HEK293 (cell line): ENCODE measurements around the gene TOMM6.

Experiments used
- CTCF ChIA-PET: fragments of 350-600 bp; formaldehyde crosslinking; extraction: SDS; loops from one replicate; lab custom pipeline; 2021; ENCODE audit warnings: antibody characterized with exemption; lab: Yijun Ruan, JAX
- POLR2A ChIA-PET: fragments of 300-600 bp; formaldehyde crosslinking; extraction: SDS; loops from one replicate; lab custom pipeline; 2020; ENCODE audit warnings: antibody characterized with exemption, inconsistent platforms; lab: Yijun Ruan, JAX
- H3K27ac ChIP-seq: fragments of 200-500 bp; sonication (Bioruptor generic); 2 replicates; pipeline ENCODE4 v1.5.1; 2014; ENCODE audit warnings: low read depth, low read length, control low read depth, inconsistent platforms; ENCODE audit errors: extremely low read depth
- H3K36me3 ChIP-seq, 2 experiments: fragments of 200-500 bp in 1 of 2; sonication (Bioruptor generic) in 1 of 2; 1 replicate in 1 of 2; 2 replicates in 1 of 2; pipeline ENCODE4 v1.5.1; 2014 to 2017; ENCODE audit warnings: inconsistent platforms in 2 of 2, low read length in 2 of 2; ENCODE audit not compliant: control insufficient read depth in 2 of 2, insufficient read depth in 1 of 2
- H3K4me1 ChIP-seq: fragments of 200-500 bp; sonication (Bioruptor generic); 2 replicates; pipeline ENCODE4 v1.5.1; 2014; ENCODE audit warnings: mild to moderate bottlenecking, low read length, inconsistent platforms; ENCODE audit not compliant: control insufficient read depth, insufficient read depth
- H3K4me3 ChIP-seq: 2 replicates; pipeline ENCODE4 v1.5.1; 2011; ENCODE audit warnings: low read depth, mild to moderate bottlenecking, control low read depth, low read length, moderate library complexity
- H3K9me3 ChIP-seq: fragments of 200-500 bp; sonication (Bioruptor generic); 2 replicates; pipeline ENCODE4 v1.5.1; 2014; ENCODE audit warnings: low read depth, low read length, inconsistent platforms; ENCODE audit not compliant: control insufficient read depth, insufficient read depth
- GLIS2 ChIP-seq: fragments of 450-650 bp; formaldehyde crosslinking; IDR thresholded peaks from 2 replicates; pipeline ENCODE4 v1.5.1; 2016; ENCODE audit warnings: missing biosample characterization, missing genetic modification characterization
- HOXD13 ChIP-seq: sonication (generic); formaldehyde crosslinking; IDR thresholded peaks from 2 replicates; pipeline ENCODE4 v1.8.0; 2022; ENCODE audit warnings: missing genetic modification reagents, borderline replicate concordance
- KLF9 ChIP-seq: fragments of 450-650 bp; formaldehyde crosslinking; IDR thresholded peaks from 2 replicates; pipeline ENCODE4 v1.5.1; 2016; ENCODE audit warnings: missing biosample characterization, missing genetic modification characterization, low read depth
- PATZ1 ChIP-seq: fragments of 450-650 bp; formaldehyde crosslinking; IDR thresholded peaks from 2 replicates; pipeline ENCODE4 v1.5.1; 2016; ENCODE audit warnings: missing biosample characterization, missing genetic modification characterization
- PRDM1 ChIP-seq: fragments of 450-650 bp; formaldehyde crosslinking; IDR thresholded peaks from 2 replicates; pipeline ENCODE4; 2016; ENCODE audit warnings: missing biosample characterization, missing genetic modification characterization
- SALL2 ChIP-seq: fragments of 450-650 bp; formaldehyde crosslinking; IDR thresholded peaks from 2 replicates; pipeline ENCODE4 v1.5.0; 2017; ENCODE audit warnings: missing biosample characterization, mild to moderate bottlenecking, missing genetic modification characterization, borderline replicate concordance
- TRIM28 ChIP-seq: IDR thresholded peaks from 2 replicates; pipeline ENCODE4 v1.6.1; 2011; ENCODE audit warnings: low read length, control low read depth, borderline replicate concordance
- WT1 ChIP-seq: fragments of 450-650 bp; formaldehyde crosslinking; IDR thresholded peaks from 2 replicates; pipeline ENCODE4 v1.5.1; 2016; ENCODE audit warnings: missing biosample characterization, missing genetic modification characterization
- ZBTB7A ChIP-seq: fragments of 450-650 bp; formaldehyde crosslinking; IDR thresholded peaks from 2 replicates; pipeline ENCODE4 v1.5.1; 2016; ENCODE audit warnings: low read depth, missing biosample characterization, missing genetic modification characterization
- ZNF175 ChIP-seq: fragments of 450-650 bp; formaldehyde crosslinking; IDR thresholded peaks from 2 replicates; pipeline ENCODE4 v1.5.1; 2016; ENCODE audit warnings: missing biosample characterization, missing genetic modification characterization
- ZNF184 ChIP-seq: fragments of 450-650 bp; IDR thresholded peaks from 2 replicates; pipeline ENCODE4 v1.5.1; 2018; ENCODE audit warnings: missing biosample characterization, mild to moderate bottlenecking, missing genetic modification characterization
- ZNF202 ChIP-seq: fragments of 450-650 bp; formaldehyde crosslinking; IDR thresholded peaks from 2 replicates; pipeline ENCODE4 v1.5.1; 2016; ENCODE audit warnings: missing biosample characterization, missing genetic modification characterization, borderline replicate concordance
- ZNF223 ChIP-seq: fragments of 450-650 bp; formaldehyde crosslinking; IDR thresholded peaks from 2 replicates; pipeline ENCODE4 v1.5.1; 2016; ENCODE audit warnings: missing biosample characterization, missing genetic modification characterization
- ZNF23 ChIP-seq: fragments of 450-650 bp; formaldehyde crosslinking; IDR thresholded peaks from 2 replicates; pipeline ENCODE4 v1.5.1; 2016; ENCODE audit warnings: missing biosample characterization, missing genetic modification characterization, borderline replicate concordance
- ZNF248 ChIP-seq: fragments of 450-650 bp; formaldehyde crosslinking; IDR thresholded peaks from 2 replicates; pipeline ENCODE4 v1.5.1; 2017; ENCODE audit warnings: missing biosample characterization, missing genetic modification characterization
- ZNF341 ChIP-seq: fragments of 450-650 bp; formaldehyde crosslinking; IDR thresholded peaks from 2 replicates; pipeline ENCODE4; 2016; ENCODE audit warnings: low read depth, missing biosample characterization, missing genetic modification characterization
- ZNF404 ChIP-seq: fragments of 450-650 bp; formaldehyde crosslinking; IDR thresholded peaks from 2 replicates; pipeline ENCODE4 v1.5.1; 2017; ENCODE audit warnings: missing biosample characterization, missing genetic modification characterization
- ZNF571 ChIP-seq: fragments of 450-650 bp; formaldehyde crosslinking; IDR thresholded peaks from 2 replicates; pipeline ENCODE4 v1.5.0; 2017; ENCODE audit warnings: missing biosample characterization, missing genetic modification characterization
- ZNF600 ChIP-seq: fragments of 450-650 bp; formaldehyde crosslinking; IDR thresholded peaks from 2 replicates; pipeline ENCODE4 v1.5.1; 2016; ENCODE audit warnings: missing biosample characterization, missing genetic modification characterization
- ZNF621 ChIP-seq: fragments of 450-650 bp; formaldehyde crosslinking; IDR thresholded peaks from 2 replicates; pipeline ENCODE4 v1.5.1; 2017; ENCODE audit warnings: missing biosample characterization, missing genetic modification characterization
- ZNF701 ChIP-seq: fragments of 450-650 bp; formaldehyde crosslinking; IDR thresholded peaks from 2 replicates; pipeline ENCODE4 v1.5.1; 2016; ENCODE audit warnings: missing biosample characterization, missing genetic modification characterization
- ZNF837 ChIP-seq: fragments of 450-650 bp; formaldehyde crosslinking; IDR thresholded peaks from 2 replicates; pipeline ENCODE4 v1.5.1; 2016; ENCODE audit warnings: missing biosample characterization, missing genetic modification characterization
- ZSCAN16 ChIP-seq: fragments of 450-650 bp; formaldehyde crosslinking; IDR thresholded peaks from 2 replicates; pipeline ENCODE4 v1.5.1; 2016; ENCODE audit warnings: missing biosample characterization, missing genetic modification characterization
- TF ChIP-seq, protein P1 (sequence below): fragments of 450-650 bp; IDR thresholded peaks from 2 replicates; pipeline ENCODE4 v1.5.1; 2018; ENCODE audit warnings: missing biosample characterization, mild to moderate bottlenecking, missing genetic modification characterization
- TF ChIP-seq, protein P2 (sequence below): fragments of 450-650 bp; formaldehyde crosslinking; IDR thresholded peaks from 2 replicates; pipeline ENCODE4 v1.5.1; 2016; ENCODE audit warnings: missing biosample characterization, missing genetic modification characterization
- TF ChIP-seq, protein P3 (sequence below): fragments of 450-650 bp; formaldehyde crosslinking; optimal IDR thresholded peaks from 2 replicates; pipeline ENCODE3; 2016; ENCODE audit warnings: missing biosample characterization, mild to moderate bottlenecking, missing genetic modification characterization
- TF ChIP-seq, protein P4 (sequence below): fragments of 450-650 bp; formaldehyde crosslinking; IDR thresholded peaks from 2 replicates; pipeline ENCODE4 v1.5.1; 2016; ENCODE audit warnings: missing biosample characterization, missing genetic modification characterization
- TF ChIP-seq, protein P5 (sequence below): fragments of 450-650 bp; formaldehyde crosslinking; IDR thresholded peaks from 2 replicates; pipeline ENCODE4 v1.5.1; 2016; ENCODE audit warnings: missing biosample characterization, missing genetic modification characterization

TOMM6 gene

GRCh38 chr6:41780551-41781365 lies 6.7 kb upstream of the TOMM6 start, which contains the start of gene PRICKLE4:
Gene PRICKLE4, plus strand, starts transcription at chr6:41780782. Its CDS starts 2,692 bp downstream, at chr6:41783474.
- POLR2A ChIA-PET, result interaction anchor here (1.0 to 1.9 kb wide), 2 partner anchors 140 to 264 kb away, joined by 3 to 5 read pairs; partner anchors contain the start of genes BYSL and MED20
- CTCF ChIA-PET, result interaction anchor here (0.6 to 10.9 kb wide), 11 partner anchors 45 to 772 kb away, joined by 3 to 192 read pairs (median 3); partner anchors contain the start of gene TFEB
- Histone ChIP-seq H3K36me3 (peaks cover 4 to 20% of the 10 kb centered on the region in 2 experiments; a peak in 1 of 3 replicates), H3K4me3 (peak within 1 kb of the TSS; percentile 59), H3K9me3 (no peaks in the 10 kb centered on the region), H3K4me1 (peaks cover 6% of the 10 kb centered on the region), H3K27ac (peak within 1 kb of the TSS; percentile 52; the same call in 1 of the 2 replicates)
- TF ChIP-seq ZNF202 (tag by site-specific recombination), result no peak
- no peak for TF ChIP-seq ZNF248
- TF ChIP-seq PRDM1 (tag by site-specific recombination), result no peak
- TF ChIP-seq, protein P1, sequence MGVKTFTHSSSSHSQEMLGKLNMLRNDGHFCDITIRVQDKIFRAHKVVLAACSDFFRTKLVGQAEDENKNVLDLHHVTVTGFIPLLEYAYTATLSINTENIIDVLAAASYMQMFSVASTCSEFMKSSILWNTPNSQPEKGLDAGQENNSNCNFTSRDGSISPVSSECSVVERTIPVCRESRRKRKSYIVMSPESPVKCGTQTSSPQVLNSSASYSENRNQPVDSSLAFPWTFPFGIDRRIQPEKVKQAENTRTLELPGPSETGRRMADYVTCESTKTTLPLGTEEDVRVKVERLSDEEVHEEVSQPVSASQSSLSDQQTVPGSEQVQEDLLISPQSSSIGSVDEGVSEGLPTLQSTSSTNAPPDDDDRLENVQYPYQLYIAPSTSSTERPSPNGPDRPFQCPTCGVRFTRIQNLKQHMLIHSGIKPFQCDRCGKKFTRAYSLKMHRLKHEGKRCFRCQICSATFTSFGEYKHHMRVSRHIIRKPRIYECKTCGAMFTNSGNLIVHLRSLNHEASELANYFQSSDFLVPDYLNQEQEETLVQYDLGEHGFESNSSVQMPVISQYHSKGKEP (tag by site-specific recombination), result no peak
- TF ChIP-seq SALL2 (tag by site-specific recombination), result no peak
- no peak for TF ChIP-seq ZNF404
- no peak for TF ChIP-seq ZBTB7A (tag by site-specific recombination)
- TF ChIP-seq ZNF701 (tag by site-specific recombination), result no peak
- TF ChIP-seq, protein P2, sequence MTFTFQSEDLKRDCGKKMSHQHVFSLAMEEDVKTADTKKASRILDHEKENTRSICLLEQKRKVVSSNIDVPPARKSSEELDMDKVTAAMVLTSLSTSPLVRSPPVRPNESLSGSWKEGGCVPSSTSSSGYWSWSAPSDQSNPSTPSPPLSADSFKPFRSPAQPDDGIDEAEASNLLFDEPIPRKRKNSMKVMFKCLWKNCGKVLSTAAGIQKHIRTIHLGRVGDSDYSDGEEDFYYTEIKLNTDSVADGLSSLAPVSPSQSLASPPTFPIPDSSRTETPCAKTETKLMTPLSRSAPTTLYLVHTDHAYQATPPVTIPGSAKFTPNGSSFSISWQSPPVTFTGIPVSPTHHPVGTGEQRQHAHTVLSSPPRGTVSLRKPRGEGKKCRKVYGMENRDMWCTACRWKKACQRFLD, result no peak
- TF ChIP-seq, protein P3, sequence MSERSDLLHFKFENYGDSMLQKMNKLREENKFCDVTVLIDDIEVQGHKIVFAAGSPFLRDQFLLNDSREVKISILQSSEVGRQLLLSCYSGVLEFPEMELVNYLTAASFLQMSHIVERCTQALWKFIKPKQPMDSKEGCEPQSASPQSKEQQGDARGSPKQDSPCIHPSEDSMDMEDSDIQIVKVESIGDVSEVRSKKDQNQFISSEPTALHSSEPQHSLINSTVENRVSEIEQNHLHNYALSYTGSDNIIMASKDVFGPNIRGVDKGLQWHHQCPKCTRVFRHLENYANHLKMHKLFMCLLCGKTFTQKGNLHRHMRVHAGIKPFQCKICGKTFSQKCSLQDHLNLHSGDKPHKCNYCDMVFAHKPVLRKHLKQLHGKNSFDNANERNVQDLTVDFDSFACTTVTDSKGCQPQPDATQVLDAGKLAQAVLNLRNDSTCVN (tag by site-specific recombination), result no peak
- TF ChIP-seq, protein P4, sequence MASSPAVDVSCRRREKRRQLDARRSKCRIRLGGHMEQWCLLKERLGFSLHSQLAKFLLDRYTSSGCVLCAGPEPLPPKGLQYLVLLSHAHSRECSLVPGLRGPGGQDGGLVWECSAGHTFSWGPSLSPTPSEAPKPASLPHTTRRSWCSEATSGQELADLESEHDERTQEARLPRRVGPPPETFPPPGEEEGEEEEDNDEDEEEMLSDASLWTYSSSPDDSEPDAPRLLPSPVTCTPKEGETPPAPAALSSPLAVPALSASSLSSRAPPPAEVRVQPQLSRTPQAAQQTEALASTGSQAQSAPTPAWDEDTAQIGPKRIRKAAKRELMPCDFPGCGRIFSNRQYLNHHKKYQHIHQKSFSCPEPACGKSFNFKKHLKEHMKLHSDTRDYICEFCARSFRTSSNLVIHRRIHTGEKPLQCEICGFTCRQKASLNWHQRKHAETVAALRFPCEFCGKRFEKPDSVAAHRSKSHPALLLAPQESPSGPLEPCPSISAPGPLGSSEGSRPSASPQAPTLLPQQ (tag by site-specific recombination), result peak; percentile 67
- TF ChIP-seq GLIS2 (tag by site-specific recombination), result peak; percentile 37; the same call in 1 of the 2 replicates
- TF ChIP-seq ZNF341 (tag by site-specific recombination), result peak; percentile 78
- TF ChIP-seq KLF9 (tag by site-specific recombination), result no peak
- TF ChIP-seq ZNF837, result no peak
- no peak for TF ChIP-seq ZNF223 (tag by site-specific recombination)
- TF ChIP-seq ZNF23, result no peak
- TF ChIP-seq ZNF600 (tag by site-specific recombination), result peak; percentile 94
- TF ChIP-seq ZNF621 (tag by site-specific recombination), result no peak
- peak; percentile 44; the same call in 1 of the 2 replicates for TF ChIP-seq PATZ1 (tag by site-specific recombination)
- 0 out of 2 replicates have a peak, but pooled peaks have one; percentile 25 for TF ChIP-seq WT1 (tag by site-specific recombination)
- no peak for TF ChIP-seq TRIM28
- TF ChIP-seq ZSCAN16 (tag by site-specific recombination), result no peak
- no peak for TF ChIP-seq HOXD13
- TF ChIP-seq, protein P5, sequence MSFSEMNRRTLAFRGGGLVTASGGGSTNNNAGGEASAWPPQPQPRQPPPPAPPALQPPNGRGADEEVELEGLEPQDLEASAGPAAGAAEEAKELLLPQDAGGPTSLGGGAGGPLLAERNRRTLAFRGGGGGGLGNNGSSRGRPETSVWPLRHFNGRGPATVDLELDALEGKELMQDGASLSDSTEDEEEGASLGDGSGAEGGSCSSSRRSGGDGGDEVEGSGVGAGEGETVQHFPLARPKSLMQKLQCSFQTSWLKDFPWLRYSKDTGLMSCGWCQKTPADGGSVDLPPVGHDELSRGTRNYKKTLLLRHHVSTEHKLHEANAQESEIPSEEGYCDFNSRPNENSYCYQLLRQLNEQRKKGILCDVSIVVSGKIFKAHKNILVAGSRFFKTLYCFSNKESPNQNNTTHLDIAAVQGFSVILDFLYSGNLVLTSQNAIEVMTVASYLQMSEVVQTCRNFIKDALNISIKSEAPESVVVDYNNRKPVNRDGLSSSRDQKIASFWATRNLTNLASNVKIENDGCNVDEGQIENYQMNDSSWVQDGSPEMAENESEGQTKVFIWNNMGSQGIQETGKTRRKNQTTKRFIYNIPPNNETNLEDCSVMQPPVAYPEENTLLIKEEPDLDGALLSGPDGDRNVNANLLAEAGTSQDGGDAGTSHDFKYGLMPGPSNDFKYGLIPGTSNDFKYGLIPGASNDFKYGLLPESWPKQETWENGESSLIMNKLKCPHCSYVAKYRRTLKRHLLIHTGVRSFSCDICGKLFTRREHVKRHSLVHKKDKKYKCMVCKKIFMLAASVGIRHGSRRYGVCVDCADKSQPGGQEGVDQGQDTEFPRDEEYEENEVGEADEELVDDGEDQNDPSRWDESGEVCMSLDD (tag by site-specific recombination), result peak; percentile 39
- TF ChIP-seq ZNF175, result no peak
- no peak for TF ChIP-seq ZNF184
- no peak for TF ChIP-seq ZNF571
